Measurements from ENCODE around the gene SINHCAF.

The SINHCAF gene

GRCh38 chr12:31331242-31331641 lies 5.3 kb upstream of the SINHCAF start:
- no peak for DNase-seq (ENCODE audit: low read depth)

- DNase-seq (ENCODE audit: low read depth) = no peak
These were observed 1.0 kb upstream of the SINHCAF start for GRCh38 chr12:31326736-31327659.

- no peak for DNase-seq (ENCODE audit: low read depth)
These were observed 450 bp downstream of the SINHCAF start for GRCh38 chr12:31325524-31325875.

- peak; percentile 57 for DNase-seq (ENCODE audit: low read depth)
These were observed 966 bp downstream of the SINHCAF start for GRCh38 chr12:31324845-31325523.

GRCh38 chr12:31324116-31324844 lies 1.7 kb downstream of the SINHCAF start:
- peak; percentile 85 for DNase-seq (ENCODE audit: low read depth)

- DNase-seq (ENCODE audit: low read depth) = no peak
These were observed 2.4 kb downstream of the SINHCAF start for GRCh38 chr12:31323391-31324115.

GRCh38 chr12:31322801-31323207 lies 3.1 kb downstream of the SINHCAF start:
- DNase-seq (ENCODE audit: low read depth) = peak; percentile 77

- DNase-seq (ENCODE audit: low read depth) = peak; percentile 83
These were observed 4.1 kb downstream of the SINHCAF start for GRCh38 chr12:31321897-31322228.

- DNase-seq (ENCODE audit: low read depth) = no peak
These were observed 4.6 kb downstream of the SINHCAF start for GRCh38 chr12:31321186-31321896.

- no peak for DNase-seq (ENCODE audit: low read depth)
These were observed 7.2 kb downstream of the SINHCAF start for GRCh38 chr12:31318657-31319269.

- no peak for DNase-seq (ENCODE audit: low read depth)
These were observed 8.2 kb downstream of the SINHCAF start for GRCh38 chr12:31317471-31318395.

GRCh38 chr12:31316891-31317290 lies 9.1 kb downstream of the SINHCAF start:
- no peak for DNase-seq (ENCODE audit: low read depth)

GRCh38 chr12:31315784-31316465 lies 10.0 kb downstream of the SINHCAF start:
- no peak for DNase-seq (ENCODE audit: low read depth)

GRCh38 chr12:31315044-31315715 lies 10.8 kb downstream of the SINHCAF start:
- no peak for DNase-seq (ENCODE audit: low read depth)

GRCh38 chr12:31312431-31312830 lies 13.5 kb downstream of the SINHCAF start:
- DNase-seq (ENCODE audit: low read depth) = no peak

- no peak for DNase-seq (ENCODE audit: low read depth)
These were observed 14.2 kb downstream of the SINHCAF start for GRCh38 chr12:31311634-31312258.

GRCh38 chr12:31310488-31310887 lies 15.5 kb downstream of the SINHCAF start:
- DNase-seq (ENCODE audit: low read depth) = no peak

- no peak for DNase-seq (ENCODE audit: low read depth)
These were observed 16.7 kb downstream of the SINHCAF start for GRCh38 chr12:31309279-31309678.
